NCI-H1417 treated with DMSO at 0.1 percent for 48 hours (cell line): Measurements from ENCODE around the gene DUSP5.

Source experiments
- DNase-seq: peaks from one replicate; lab custom pipeline; 2025; lab: John Stamatoyannopoulos, UW

The DUSP5 gene

DNA sequence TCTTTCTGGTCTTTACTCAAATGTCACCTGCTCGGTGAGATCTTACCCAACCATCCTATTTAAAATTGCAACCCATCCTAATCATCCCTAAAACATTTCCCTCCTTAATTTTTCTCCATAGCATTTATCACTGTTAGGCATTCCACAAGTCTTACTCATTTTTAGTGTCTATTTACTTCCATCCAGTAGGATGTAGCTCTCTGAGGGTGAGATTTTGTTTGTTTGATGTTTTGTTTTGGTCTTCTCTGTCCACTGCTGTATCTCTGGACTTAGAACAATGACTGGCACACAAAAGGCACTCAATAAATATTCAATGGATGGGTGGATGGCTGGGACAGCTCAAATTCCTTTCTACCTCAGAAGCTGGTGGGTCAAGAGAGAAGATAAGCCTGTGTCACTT lies 15.8 kb upstream of the DUSP5 start:
- no peak for DNase-seq

DNA sequence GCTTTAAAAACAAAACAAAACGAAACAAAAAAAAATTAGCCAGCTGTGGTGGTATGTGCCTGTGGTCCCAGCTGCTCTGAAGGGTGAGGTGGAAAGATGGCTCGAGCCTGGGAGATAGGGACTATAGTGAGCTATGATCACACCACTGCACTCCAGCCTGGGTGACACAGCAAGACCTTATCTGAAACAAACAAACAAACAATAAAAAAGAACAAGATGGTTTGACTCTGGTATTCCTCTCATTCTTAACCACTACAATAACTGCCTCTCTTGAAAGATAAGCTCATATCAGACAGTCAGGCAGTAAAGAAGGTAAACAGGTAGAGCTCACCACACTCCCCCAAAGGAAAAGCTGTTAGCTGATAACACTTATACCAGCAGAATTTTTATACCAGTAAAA lies 14.1 kb upstream of the DUSP5 start:
- DNase-seq, result no peak

DNA sequence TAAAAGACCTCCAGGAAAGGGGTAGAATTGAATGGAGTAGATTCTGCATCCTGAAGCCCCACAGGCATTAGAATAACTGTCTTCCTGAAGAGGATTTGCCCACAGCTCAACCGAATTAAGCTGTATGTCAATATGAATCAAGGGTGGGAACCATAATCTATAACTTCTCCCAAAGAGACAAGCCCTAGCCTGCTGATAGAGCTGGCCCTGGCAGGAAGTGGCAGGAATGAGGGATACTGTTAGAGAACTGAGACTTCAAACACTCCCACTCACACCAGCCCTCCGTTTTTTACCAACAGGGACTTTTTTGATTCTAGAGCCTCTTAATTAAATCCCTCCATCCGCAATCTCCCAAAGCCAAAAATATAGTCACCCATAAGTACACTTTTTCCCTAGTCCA lies 12.2 kb upstream of the DUSP5 start:
- no peak for DNase-seq

DNA sequence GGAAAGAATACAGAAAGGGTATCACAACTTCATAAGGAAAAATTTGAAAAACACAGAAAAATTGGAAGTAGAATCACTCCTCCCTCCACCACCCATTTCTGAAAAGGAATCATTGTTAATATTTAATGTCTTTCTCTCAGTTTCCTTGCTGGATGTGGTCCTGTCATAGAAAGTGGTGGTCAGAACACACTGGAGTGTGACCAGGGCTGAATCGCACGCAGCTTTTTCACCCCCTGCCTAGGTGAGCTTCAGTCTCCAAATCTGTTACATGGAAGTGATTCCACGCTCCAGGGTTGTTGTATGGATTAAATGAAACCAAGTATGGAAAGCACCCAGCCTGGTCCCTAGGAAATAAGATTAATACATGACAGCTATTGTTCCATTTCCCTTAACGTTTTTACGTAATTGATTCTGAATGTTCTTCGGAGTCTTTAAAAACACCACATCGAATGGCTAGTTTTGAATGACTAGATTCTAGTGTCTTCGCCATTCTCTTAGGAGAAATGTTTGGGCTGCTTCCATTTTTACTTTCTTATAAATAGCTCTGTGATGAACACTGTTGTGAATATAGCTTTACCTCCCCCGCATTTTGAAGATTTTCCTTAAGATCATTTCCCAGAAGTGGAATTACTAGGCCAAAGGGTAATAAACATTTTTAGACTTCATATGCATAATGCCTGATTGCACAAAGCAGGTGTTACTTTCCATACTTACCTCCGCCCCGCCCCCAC lies 10.9 kb upstream of the DUSP5 start:
- DNase-seq, result no peak

DNA sequence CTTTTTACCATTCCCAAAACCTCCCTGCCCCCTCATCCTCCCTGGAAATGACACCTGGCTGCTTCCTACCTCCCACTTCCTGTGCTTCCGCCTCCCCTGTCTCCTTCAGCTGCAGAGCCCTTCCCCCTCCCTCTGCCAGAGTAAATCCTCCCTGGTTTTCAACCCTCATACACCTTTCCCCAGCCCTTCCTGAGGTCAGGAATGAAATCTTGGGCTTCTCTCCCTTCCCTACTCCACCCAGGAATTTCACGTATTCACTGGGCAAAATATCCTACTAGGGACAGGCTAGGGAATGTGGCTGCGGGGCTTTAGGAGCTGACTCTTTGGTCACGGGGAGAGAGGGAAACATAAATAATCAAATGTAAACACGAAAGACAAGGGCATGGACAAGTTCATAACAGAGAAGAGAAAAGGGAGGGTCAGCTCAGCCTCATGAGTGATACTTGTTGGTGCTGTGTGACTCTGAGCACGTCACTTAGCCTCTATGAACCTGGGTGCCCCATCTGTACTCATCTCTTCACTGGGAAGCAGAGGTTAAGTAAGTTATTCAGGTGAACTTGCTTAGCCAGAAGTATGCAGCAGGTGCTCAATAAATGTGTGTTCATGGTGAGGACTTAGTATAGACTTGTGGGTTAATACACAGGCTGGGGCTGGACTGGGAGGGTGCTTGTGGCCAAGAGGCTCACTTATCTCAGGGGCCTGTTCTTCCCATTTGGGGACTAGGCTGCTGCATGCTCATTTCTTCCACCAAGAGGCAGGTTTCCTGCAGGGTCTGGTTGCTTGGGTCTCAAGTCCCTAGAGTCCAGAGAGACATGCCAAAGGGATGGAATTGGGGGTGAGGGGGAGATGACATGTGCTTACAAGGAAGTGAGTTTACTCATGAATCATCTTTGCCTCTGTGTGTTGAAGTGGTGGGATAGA lies 10.0 kb upstream of the DUSP5 start:
- no peak for DNase-seq

DNA sequence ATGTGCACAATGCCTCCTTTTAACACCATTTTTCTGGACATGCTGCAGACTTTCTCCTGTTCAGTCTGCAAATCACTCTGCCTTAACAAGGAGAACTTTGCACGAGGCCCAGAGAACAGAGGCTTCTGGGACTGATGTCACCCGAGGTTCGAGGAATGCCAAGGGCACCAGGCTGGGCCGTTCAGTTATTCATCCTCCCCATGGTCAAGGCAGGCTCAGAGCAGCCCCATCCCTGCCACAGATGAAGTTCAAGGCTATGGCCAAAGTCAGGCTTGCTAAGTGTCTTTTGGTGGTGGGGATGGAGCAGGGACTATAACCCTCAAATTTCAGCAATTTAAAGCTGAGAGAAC lies 9.4 kb upstream of the DUSP5 start:
- DNase-seq, result no peak

DNA sequence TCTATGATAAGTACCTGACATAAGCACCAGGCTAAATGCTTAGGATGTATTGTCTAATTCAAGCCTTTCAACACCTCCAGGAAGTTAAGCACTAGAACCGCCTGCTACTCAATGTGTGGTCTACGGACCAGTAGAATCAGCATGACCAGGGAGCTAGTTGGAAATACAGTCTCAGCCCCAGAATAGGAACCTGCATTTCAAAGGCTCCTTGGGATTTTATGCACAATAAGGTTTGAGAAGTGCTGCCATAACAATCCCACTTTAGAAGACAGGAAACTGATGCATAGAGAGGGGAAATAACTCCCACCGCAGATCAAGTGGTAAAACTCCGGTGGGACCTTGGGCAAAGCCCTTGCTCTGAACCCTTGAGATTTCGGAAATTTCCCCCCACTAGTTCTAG lies 8.8 kb upstream of the DUSP5 start:
- no peak for DNase-seq

DNA sequence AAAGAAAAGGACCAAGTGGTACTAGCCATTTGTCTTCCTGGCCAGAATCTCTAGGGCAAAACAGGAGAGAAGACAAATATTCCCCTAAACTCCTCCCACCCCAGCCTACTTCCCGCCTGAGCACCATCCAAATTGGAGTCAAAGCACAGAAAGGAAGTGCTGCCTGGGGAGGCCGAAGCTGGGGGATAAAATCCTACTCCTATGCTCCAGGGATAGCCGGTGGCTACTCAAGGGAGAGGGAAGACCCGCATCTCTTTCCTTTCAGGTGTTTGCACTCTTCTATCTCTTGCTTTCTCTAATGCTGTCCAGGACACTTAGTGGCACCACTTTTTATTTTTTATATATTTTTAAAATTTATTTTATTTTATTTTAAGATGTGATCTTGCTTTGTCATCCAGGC lies 7.1 kb upstream of the DUSP5 start:
- no peak for DNase-seq

DNA sequence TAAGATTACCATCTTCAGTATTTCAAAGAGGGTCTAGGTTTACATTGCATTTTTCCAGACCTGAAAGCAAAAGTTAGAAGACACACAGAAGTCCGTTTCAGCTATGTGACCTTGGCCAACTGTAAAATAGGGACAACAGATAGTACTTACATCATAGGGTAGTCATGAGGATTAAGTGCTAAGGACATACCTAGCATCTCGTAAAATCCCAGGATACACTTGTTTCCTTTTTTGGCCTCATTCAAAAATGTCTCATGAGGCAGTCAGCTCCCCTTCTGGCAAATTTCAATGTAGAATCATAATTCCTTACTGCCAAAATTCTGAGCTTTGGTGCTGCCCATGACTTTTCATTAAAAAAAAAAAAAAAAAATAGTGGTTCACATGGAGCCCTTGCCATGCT lies 6.4 kb upstream of the DUSP5 start:
- DNase-seq, result no peak

DNA sequence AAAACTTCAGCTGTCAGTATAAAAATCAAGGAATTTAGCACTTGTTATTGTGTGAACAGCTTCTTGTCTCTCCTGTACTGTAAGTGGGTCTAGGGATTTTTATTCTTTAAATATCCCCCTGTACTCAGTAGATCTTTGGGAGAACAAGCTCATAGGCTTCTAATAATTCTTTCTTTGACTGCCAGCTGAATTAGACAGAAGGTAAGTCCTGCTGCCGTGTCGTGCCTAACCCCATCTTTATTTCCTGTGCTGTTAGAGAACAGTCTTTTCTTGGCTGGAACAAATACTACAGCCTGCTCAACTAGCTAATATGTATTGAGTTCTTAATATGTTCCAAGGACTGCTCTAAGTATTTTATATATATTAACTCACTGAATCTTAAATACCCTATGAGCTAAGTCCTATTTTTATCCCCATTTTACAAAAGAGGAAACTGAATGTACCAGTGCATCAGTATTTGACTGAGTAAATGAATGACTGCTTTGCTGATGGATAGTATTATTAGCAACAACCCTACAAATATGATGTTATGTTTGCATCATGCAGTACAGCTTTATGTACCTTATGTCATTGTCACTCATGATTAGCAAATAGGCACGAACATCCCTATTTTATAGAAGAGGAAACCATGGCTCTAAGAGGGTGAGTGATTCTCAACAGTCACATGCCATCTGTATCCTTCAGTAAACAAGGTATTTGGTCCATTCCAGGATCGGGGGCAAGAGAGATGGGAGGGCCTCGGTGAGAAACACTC lies 5.5 kb upstream of the DUSP5 start:
- DNase-seq, result no peak

DNA sequence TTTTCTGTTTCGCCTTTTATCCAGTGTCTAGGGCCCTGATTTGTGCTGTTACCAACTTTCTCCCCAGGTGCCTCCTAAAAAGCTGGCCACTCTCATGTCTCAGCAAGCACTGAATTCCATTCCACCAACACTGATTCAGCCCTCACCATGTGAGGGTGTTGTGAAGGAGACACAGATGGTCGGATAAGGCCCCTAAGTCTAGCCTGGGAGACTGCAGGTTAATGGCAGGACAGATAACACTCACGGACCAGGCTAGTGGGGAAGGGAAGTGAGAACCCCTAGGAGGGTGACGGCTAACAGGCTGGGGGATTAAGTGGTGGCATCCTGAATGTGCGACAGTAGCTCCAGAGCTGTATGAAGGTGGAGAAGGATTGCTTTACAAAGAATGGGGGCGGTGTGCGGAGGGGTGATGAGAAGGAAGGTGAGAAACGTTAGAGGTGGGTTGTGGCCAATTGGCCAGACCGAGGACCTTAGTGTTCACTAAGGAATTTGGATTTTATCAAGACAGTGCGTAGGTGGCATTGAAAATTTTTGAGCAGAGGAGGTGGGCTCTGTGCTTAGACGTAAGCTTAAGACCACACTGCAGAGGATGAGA lies 3.8 kb upstream of the DUSP5 start:
- no peak for DNase-seq

DNA sequence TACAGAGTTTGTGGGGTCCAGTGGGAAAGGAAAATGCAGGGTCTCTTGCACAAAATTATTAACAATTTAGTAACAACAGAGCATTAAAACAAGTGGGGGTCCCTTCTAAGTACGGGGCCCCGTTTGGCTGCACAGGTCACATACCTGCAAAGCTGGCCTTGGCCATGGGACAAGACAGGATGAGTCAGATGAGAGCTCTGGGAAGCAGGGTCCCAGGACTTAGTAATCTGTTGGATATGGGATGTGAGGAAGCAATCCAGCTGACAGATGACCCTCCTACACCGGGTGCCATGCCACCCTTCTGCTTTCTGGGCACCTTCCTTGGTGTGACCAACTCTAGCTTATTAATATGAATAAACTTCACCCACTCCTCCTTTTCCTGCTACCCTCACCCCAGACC lies 3.2 kb upstream of the DUSP5 start:
- no peak for DNase-seq

DNA sequence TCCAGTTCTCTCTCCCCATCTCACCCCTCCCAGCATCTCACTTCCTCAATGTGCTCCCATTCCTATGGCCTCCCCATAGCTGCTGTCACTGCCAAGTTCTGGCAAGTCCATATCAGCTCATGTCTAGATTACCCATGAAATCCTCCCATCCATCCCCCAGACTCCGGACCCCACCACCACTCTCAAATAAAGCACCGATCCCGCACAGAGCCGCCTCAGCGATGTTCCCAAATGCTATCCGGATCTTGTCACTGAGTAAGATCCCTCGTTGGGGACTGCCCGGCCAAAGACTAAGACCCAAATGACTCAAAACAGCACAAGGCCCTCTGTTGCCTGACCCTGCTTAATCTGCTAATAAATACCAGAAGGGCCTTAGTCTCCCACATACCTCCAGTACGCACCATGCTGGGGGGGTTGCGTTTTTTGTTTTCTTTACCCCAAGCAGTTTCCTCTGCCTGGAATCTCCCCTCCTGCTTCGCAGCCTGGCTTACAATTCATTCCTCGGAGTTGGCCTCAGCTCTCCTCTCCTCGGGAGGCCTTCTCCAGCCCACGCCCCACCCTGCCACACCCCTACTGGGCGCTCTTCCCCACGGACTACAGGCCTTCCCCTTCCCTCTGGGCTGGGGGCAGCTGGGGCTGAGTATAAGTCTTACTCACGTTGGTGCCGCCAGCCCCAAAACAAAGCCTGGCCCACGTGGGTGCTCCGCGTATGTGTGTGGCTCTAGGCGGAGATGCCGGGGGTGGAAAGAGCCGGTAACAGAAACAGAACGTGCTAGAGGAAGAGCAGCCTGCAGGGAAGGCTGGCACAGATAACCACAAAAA lies 1.8 kb upstream of the DUSP5 start:
- no peak for DNase-seq

DNA sequence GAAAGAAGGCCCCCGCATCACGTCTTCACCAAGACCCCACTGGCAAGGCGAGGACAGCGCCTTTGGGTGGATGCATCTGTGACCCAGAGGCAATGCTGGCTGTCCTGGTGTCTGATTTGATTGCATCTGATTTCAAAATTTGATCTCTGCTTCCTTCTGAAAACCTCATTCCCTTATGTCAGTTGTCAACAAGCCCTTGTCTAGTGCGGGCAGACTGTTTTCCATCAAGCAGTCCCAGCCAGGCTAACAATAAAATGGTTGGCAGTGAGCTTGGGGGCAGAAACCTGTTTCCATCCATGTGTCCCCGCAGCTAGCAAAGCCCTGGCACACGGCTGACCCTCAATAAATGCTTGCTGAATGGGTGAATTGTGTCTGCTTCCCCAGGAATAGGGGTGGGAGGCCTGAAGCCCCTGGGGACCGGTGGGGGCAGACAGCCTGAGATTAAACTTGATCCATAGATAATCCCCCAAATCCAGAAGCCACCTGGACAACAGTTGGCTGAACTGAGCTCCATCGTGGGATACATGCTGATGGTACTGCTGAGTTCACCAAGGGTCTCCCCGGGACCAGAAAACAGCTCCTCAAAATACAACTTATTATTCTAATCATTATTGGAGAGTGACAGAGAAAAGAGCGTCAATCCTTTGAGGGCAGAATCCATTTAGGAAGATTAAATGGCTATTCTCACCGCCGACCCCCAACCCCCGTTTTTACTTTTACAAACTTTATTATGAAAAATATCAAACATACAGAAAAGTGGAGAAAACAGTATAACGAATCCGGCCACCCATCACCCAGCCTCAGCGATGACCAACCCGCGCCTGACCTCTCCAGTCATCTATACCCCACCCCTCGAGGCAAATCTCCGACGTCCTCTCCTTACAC lies 912 bp upstream of the DUSP5 start:
- no peak for DNase-seq

DNA sequence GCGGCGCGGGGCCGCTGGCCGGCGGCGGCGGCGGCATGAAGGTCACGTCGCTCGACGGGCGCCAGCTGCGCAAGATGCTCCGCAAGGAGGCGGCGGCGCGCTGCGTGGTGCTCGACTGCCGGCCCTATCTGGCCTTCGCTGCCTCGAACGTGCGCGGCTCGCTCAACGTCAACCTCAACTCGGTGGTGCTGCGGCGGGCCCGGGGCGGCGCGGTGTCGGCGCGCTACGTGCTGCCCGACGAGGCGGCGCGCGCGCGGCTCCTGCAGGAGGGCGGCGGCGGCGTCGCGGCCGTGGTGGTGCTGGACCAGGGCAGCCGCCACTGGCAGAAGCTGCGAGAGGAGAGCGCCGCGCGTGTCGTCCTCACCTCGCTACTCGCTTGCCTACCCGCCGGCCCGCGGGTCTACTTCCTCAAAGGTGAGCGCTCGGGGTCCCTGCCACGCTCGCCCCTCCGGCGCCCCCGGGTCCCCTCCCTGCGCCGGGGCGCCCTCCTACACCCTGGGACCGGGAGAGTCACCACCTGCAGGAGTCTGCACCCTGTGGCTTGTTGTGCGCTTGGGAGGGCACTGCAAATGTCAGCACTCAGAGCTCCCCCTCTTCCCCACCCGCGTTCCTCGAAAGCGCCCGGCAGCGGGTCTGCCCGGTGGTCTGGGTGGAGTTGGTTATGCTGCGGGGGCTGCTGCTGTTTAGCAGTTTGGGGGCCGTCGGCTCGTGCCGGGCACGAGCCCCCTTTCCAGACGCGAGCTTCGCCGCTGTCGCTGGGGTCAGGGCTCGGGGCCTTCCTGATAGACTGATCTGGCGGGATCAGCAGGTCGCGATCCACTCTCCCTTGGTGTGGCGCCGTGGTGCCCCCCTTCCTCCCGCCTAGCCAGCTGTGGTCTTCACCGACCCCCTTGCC lies 627 bp downstream of the DUSP5 start:
- DNase-seq, result no peak

DNA sequence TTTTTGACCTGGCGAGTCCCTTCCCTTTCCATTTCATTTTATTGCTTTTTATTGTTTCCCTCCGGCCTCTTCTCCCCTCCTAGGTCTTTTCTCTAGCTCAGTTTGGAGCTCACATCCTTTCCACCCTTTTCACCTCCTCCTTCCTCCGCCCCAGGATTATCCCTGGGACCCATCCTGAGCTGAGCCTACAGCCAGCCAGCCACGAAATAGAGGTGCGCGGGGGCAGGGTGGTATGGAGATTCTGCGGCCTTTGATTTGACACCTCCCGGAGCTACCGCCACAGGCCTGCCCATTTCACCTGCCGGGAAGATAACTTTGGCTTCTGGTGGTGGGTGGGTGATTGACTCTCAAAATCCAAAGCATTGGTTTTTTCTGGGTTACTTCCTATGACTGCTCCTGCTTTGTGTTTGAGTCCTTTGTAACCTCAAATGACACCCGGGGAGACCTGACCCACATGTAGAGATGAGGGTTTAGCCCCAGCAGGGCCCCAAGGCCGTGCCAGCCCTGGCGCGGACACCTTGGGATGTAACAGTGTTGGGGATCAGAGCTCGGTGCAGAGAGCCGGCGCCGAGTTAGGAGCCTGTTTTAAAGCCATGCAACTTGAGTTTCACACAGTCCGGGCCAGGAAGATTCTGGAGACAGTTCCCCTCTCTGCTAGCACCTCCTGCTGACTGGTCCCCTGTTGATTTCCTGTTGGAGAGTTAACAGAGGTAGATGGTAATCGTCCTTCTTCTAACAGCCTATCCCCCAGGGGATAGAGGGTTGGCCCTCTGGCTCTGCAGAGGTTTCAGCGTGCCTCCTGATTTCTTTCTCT lies 1.5 kb downstream of the DUSP5 start:
- DNase-seq, result no peak

DNA sequence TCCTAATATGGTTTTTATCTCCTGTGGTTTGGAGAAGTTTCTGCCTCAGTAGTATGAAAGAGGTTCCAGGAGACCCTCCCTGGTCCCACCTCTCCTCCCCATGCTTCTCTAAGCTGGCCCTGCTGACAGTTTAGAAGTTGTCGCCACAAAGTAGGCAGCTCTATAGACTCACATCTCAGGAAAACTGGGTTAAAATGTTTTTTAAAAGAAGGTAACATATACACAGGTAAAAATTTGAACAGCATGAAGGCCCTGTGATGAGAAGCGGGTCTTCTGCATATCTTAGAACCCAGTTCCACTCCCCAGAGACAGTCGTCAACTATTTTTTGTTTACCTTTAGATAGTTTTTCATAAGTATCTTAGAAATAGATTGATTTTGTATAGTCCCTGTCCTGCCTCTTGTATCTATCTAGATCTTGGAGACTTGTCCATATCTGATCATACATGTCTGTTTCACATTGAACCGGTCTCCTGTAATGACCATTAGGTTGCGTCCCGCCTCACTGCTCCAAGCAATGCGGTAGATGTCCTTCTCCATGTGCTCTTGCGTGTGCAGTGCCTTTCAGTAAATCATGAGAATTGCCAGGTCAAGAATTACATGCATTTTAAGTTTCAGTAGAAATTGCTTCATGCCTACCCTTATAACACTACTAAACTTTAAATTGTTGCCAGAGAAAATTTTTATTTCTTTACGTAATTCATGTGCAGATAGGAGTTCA lies 2.2 kb downstream of the DUSP5 start:
- no peak for DNase-seq

DNA sequence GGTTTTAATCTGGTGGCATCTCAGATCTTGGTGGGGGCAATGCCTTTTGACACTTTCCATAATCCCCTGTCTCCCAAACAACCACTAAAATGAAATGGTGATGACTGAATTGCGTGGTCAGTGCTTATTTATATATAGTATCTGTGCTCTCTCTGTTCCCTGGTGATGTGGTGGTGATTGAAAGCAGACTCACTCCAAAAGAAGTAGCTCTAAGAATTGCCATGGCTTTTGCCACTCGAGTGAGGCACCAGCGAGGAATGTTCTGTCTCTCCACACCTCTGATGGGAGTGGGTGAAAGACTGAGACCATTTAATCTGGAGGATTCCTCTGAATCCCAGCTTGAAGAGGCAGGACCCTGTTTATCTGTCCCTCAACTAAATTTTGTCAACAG lies 2.8 kb downstream of the DUSP5 start:
- DNase-seq, result no peak
